ENCODE data around the gene TMEM156. TPM values are rescaled to one million over a fixed set of nuclear protein-coding genes. Genes with fewer than 3 reads are reported as not detected.

The TMEM156 gene
- total and polyA plus RNA-seq, 2 experiments from 2014 or later, result not detected

DNA sequence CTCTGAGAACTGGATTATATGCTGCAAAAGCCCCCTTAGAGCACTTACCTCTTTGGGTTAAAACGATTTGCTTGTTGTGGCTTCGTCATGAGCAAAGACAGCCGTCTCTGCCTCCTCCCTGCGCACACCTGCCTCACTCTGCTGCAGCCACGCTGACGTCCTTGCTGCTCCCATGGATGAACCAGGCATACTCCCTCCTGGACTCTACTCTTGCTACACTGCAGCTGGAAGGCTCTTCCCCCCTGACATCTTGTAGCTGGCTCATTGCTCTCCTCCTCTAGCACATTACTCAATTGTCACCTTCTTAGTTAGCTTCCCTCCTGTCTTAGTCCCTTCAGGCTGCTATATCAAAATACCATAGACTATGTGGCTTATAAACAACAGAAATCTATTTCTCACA, 105.3 kb downstream of the TMEM156 start:
- H4K20me1 ChIP-seq (replicated peaks; ENCODE audit: insufficient read depth), result no peaks in the 10 kb centered on the region
- 0 out of 2 replicates have a peak, but pooled peaks cover 4% of the 10 kb centered on the region for H3K4me1 ChIP-seq (ENCODE audit: insufficient read depth)
- H3K36me3 ChIP-seq (ENCODE audit: insufficient read depth), result no peaks in the 10 kb centered on the region
- DNase-seq (ENCODE audit: low spot score) (no peak), ATAC-seq (no peak)
- no peak overlapping the region for H3K4me3 ChIP-seq
- no peaks in the 10 kb centered on the region for H3K27me3 ChIP-seq (ENCODE audit: insufficient read depth)
- H3F3A ChIP-seq (replicated peaks; ENCODE audit: low read depth), result no peaks in the 10 kb centered on the region
- no peak overlapping the region for H3K27ac ChIP-seq (ENCODE audit: low read depth)
- no peak overlapping the region for H2AFZ ChIP-seq
- Mint-ChIP-seq H3K4me1 (peaks cover 2% of the 10 kb centered on the region; the same call in 2 of the 3 replicates), H3K4me3 (no peak overlapping the region), H3K27ac (no peak overlapping the region), H3K9me3 (no peaks in the 10 kb centered on the region), H3K36me3 (ENCODE audit: low read depth) (no peaks in the 10 kb centered on the region), H3K27me3 (ENCODE audit: insufficient read depth, low read depth, poor library complexity) (peaks cover 2% of the 10 kb centered on the region)
- H3K4me2 ChIP-seq, result no peak overlapping the region
- no peaks in the 10 kb centered on the region for H3K9me2 ChIP-seq (ENCODE audit: insufficient read depth)
- no peaks in the 10 kb centered on the region for H3K79me2 ChIP-seq (replicated peaks; ENCODE audit: insufficient read depth)
- TF ChIP-seq ZNF331 (CRISPR knock-in tag; IDR thresholded peaks at IDR 0.05; ENCODE audit: low read depth), result no peak
- no peak for TF ChIP-seq NANOG (IDR thresholded peaks at IDR 0.05; ENCODE audit: borderline replicate concordance)
- no peak for TF ChIP-seq REST (IDR thresholded peaks at IDR 0.05; ENCODE audit: unreplicated experiment)
- no peak for TF ChIP-seq POLR2AphosphoS5 (IDR thresholded peaks at IDR 0.05; ENCODE audit: low read depth)
- TF ChIP-seq, protein P1, sequence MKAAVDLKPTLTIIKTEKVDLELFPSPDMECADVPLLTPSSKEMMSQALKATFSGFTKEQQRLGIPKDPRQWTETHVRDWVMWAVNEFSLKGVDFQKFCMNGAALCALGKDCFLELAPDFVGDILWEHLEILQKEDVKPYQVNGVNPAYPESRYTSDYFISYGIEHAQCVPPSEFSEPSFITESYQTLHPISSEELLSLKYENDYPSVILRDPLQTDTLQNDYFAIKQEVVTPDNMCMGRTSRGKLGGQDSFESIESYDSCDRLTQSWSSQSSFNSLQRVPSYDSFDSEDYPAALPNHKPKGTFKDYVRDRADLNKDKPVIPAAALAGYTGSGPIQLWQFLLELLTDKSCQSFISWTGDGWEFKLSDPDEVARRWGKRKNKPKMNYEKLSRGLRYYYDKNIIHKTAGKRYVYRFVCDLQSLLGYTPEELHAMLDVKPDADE (IDR thresholded peaks at IDR 0.05), result no peak
- TF ChIP-seq CTCF (conservative IDR thresholded peaks at IDR 0.05; ENCODE audit: low read depth in 2 of 2), result no peak
- TF ChIP-seq CREB1 (CRISPR knock-in tag; IDR thresholded peaks at IDR 0.05; ENCODE audit: low read depth), result no peak
